OCI-LY3 (cell line): ENCODE measurements around the gene PCSK7.

Experiments
- EZH2phosphoT487 ChIP-seq: fragments of 200-600 bp; shearing (Covaris generic); IDR thresholded peaks from 2 replicates; pipeline ENCODE4 v1.6.1; 2018; ENCODE audit warnings: antibody characterized with exemption, mixed run types, low read depth
- TF ChIP-seq, protein P1 (sequence below): fragments of 200-600, 300-600 bp; sonication (generic); IDR thresholded peaks from 2 replicates; pipeline ENCODE4 v1.5.1; 2014; ENCODE audit warnings: antibody characterized with exemption, low read length, low read depth

DNA sequence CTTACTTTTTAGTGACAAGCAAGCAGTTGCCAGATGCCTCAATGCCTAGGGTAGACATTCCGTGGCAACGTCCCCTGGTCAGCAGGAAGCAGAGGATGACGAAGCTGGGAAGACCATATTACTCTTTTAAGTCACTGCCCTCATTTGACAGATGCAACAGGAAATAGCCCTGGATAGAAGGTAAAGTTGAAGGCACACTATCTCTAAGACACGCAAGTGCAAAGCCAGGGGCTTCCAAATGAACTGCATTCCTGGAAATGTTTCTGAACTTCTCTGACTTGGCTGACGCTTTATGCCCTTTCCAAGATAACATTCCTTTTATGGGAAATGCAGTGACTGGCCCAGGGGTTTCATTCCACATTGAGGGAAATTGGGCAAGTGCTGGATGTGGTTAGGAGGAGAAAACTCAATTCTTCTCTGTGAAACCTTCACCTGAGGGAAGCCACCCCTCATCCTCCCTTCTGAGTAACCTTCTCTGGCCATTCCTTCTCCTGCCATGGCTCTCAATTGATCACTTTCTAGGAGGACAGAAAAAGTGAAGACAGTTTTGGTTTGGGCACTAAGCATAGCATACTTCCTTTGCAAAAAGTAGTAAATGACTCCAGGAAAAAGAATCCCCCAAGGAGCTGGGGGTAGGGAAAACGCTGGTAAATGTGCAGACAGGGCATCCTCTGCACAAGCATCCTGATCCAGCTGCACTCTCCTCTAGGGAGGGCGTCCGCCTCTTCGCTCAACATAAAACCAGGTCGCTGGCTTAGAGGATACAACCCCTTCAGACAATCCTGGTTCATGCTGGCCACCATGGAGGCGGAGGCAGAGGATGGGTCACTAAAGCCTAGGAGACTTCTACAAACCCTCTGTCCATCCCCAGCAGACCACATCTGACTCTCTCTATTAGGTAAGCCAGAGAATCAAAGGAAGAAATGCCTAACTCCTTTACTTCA, 14.5 kb downstream of the PCSK7 start:
- TF ChIP-seq, protein P1, sequence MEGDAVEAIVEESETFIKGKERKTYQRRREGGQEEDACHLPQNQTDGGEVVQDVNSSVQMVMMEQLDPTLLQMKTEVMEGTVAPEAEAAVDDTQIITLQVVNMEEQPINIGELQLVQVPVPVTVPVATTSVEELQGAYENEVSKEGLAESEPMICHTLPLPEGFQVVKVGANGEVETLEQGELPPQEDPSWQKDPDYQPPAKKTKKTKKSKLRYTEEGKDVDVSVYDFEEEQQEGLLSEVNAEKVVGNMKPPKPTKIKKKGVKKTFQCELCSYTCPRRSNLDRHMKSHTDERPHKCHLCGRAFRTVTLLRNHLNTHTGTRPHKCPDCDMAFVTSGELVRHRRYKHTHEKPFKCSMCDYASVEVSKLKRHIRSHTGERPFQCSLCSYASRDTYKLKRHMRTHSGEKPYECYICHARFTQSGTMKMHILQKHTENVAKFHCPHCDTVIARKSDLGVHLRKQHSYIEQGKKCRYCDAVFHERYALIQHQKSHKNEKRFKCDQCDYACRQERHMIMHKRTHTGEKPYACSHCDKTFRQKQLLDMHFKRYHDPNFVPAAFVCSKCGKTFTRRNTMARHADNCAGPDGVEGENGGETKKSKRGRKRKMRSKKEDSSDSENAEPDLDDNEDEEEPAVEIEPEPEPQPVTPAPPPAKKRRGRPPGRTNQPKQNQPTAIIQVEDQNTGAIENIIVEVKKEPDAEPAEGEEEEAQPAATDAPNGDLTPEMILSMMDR, result no peak
- no peak for TF ChIP-seq EZH2phosphoT487
